HG03342 (cell line): ENCODE data around the gene VIPR2.
"Not testable (repeated sequence)": the region's sequence is repeated elsewhere in the genome, so short reads cannot be mapped to it uniquely, and the experiment has no call there.

Experiments
- ATAC-seq: cut with Tn5 transposase; IDR thresholded peaks from one replicate; pipeline ENCODE4 v1.9.1; 2021; ENCODE audit warnings: mild to moderate bottlenecking, moderate library complexity; ENCODE audit not compliant: unreplicated experiment

Gene VIPR2

DNA sequence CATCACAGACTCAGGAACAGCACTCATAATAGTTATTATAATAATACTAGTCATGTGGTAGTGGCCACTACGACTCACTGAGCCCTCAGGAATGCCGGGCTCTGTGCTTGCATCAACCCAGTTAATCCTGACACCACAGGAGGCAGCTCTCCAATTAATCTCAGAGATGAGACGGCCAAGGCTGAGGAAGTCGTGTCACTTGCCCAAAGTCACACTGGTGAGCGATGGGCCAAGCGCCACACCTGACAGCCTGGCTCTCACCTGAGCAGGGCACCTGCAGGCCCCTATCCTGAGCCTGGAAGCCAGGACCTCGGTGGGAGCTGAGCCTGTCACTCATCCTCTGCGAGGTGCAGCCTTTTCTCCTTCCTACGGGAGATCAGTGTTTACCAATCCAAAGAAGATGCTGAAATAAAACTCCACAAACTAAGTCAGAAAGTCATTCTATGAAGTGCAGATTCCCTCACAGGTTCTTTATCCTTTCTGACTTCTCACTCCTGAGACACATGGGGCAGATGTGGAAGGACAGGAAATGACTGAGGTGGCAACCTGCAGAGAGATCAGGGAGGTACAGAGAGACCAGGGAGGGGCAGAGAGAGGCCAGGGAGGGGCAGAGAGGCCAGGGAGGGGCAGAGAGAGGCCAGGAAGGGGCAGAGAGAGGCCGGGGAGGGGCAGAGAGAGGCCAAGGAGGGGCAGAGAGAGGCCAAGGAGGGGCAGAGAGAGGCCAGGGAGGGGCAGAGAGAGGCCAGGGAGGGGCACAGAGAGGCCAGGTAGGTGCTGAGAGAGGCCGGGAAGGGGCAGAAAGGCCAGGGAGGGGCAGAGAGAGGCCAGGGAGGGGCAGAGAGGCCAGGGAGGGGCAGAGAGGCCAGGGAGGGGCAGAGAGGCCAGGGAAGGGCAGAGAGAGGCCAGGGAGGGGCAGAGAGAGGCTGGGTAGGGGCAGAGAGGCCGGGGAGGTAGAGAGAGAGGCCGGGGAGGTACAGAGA, 38.5 kb downstream of the VIPR2 start:
- no peak for ATAC-seq

DNA sequence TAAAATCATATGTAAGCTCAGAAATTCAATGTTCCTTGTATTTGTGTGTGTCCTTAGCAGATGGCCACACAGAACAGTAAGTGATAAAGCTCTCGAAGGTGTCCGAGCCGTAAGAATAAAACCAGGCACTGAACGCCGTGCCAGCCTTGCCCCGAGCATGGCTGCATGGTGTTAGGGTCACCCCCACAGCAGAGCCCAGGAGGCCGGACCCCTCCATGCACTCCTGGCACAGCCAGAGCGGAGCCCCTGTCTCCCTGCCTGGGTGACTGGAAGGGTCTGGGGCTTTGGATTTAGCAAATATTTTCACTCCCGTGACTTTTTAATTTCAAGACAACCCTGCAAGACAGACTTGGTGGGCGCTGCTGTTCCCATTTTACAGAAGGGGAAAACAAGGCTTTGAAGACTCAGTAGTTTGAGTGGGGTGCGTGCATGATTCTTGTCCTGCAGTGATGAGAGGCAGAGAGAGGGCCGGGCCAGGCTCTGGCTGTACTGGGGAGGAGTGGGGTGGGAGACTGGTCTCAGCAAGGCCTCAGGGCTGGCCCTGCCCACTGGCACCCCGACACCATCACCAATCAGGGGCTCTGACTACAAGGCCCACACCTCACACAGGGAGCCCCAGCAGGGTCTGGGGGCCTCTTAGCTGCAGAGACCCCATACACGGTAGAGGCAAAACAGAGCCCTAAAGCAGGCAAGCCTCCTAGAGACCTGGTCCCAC, 39.4 kb downstream of the VIPR2 start:
- no peak for ATAC-seq

- no peak for ATAC-seq
Observed at GRCh38 chr7:159104188-159104920, 40.3 kb downstream of the VIPR2 start.

DNA sequence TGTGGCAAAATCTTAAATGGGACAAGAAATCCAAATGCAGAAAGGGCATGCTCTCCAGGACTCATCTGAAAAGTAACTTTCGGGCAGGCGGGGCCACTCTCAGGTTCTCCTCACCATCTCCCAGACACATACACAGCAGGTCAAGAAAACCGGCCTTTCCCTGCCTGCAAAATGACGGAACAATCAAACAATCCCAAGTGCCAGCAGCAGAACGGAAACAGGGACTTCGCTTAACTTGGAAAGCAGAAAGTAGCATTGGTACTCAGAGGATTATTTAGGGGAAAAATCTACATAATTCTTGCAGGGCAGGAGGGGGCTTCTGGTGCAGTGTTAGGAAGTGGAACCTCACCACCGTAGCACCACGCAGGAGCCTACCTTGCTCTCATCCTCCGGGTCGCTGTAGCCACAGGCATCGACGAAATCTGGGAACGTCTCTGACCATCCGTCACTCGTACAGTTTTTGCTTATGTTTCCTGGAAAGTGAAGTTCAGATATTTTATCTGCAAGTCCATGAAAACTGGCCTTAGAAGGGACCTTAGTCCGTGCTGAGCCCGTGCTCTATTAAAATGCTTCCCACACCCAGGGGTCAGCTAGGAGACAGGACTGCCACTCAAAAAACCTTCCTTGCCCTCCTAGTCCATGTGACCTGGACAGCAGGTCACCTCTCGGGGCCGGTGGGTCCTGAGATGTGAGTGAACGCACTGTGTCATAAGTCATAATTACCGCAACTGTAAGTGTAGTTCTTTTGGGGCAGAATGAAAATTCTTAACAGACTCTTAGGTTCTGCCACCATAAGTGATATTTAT, 41.1 kb downstream of the VIPR2 start:
- no peak for ATAC-seq

GRCh38 chr7:159102681-159103381, 41.8 kb downstream of the VIPR2 start:
- ATAC-seq, result no peak

GRCh38 chr7:159101661-159102091, 43.0 kb downstream of the VIPR2 start:
- not testable (repeated sequence) for ATAC-seq

DNA sequence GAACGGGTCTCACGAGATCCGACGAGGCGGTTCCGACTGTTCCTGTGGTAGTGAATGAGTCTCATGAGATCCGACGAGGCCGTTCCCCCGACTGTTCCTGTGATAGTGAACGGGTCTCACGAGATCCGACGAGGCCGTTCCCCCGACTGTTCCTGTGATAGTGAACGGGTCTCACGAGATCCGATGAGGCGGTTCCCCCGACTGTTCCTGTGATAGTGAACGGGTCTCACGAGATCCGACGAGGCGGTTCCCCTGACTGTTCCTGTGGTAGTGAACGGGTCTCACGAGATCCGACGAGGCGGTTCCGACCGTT, 43.6 kb downstream of the VIPR2 start:
- not testable (repeated sequence) for ATAC-seq

GRCh38 chr7:159100281-159101082, 44.2 kb downstream of the VIPR2 start:
- not testable (repeated sequence) for ATAC-seq

GRCh38 chr7:159099711-159100231, 44.9 kb downstream of the VIPR2 start:
- no peak for ATAC-seq

DNA sequence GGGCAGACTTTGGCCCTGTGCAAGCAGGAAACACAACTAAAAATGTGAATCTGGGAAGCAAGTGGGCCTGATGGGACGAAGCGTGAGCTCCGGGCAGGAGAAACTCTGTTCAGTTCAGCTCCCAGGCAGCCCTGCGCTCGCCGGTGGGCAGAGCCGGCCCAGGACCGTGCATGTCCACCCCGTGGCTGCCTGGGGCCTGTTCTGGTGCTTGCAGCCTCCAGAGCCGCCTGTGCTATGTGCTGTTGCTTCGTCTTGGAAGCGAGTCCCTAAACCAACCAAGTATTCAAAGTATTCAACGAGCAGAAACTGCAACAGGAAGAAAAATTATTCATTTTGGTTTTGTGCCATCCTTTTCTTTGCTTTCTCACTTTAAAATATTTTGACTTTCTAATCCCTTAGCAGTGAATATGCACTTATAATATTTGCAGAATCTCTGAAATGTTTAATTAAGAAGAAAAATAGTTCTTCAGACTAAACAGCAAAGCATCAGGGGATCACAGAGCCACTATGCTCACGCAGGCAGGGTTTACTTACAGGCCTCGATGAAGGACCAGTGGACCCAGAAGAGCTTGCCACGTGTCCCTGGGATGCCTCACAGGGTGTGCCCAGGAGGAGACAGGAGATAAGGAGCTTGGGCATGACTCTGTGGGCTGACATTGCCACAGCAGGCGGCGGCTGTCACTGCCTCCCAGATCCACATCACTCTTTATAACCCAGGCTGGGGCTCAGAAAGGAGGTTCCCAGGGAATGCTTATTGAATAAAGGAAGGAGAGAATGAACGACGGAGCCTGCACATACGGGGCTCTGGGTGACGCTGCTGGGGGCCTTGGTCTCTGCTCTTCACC, 45.6 kb downstream of the VIPR2 start:
- no peak for ATAC-seq

- ATAC-seq, result no peak
Observed at GRCh38 chr7:159098424-159098786, 46.3 kb downstream of the VIPR2 start.

DNA sequence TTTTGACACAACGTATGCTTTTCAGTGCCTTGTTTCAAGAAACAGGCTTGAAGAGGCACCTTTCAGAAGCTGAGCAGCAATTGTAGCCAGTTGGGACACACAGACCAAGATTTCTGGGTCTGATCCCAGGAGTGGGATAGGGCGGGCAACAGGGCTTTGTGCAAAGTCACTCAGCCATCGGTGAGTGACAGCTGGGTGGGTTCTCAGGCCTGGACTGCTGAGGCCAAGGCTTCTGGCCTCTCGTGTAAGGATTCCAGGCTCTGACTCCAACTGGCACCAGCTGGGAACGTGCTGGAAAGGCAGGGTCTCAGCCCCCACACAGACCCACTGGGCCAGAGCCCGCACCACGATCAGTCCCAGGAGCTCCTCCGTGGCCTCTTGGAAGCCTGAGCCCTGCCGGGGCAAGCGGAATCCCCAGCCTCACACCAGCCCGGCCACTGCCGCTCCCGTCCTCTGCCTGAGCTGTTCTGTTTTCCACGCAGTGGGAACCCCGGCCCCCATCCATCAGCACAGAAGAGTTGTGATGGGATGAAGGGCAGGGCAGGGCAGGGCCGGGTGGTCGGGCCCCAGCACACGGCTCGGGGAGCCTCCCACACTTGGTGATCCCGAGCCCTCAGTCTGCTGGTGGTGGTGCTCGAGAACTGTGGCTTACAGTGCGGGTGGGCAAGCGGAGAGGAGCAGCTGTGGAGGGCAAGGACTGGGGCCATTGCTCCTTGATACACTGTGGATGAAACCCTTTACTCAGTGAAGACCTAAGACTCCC, 46.8 kb downstream of the VIPR2 start:
- no peak for ATAC-seq

DNA sequence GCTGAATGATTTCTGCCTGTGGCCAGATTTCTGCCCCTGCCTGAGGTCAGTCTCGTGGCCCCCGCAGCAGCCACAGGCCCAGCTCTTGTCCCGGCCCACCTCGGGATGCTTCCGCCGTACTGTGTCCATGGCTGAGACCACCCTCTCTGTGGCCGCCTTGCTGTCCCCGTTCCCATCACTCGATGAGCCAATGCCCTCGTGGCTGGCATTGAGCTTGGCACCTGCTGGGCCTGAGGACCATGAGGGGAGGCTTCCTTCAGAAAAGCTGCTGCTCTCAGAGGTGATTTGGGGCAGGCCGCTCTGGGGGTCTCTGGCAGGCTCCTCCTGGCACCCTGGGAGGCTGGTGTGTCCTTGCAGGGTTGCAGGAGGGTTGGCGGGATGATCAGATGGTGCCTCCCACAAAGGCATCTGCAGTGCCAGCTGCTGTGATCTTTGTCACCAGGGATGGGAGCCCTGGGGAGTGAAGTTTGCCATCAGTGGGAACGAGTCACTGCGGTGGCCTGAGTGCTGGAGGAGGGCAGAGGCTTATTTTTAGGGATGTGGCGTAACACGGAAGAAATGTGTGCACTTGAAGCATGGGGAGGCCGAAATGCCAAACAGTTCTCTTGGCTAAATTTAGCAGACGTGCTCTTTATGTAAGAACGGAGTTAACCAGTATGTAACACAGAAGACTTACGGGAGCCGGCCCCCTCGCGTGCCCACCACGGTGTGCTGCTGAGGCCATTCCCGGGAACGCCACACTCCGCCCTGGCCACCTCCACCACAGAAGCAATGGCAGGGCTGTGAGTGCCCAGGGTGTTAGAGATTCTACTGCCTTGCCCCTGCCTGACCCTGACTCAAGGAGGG, 47.7 kb downstream of the VIPR2 start:
- no peak for ATAC-seq

- no peak for ATAC-seq
Observed at GRCh38 chr7:159095979-159096411, 48.7 kb downstream of the VIPR2 start.

DNA sequence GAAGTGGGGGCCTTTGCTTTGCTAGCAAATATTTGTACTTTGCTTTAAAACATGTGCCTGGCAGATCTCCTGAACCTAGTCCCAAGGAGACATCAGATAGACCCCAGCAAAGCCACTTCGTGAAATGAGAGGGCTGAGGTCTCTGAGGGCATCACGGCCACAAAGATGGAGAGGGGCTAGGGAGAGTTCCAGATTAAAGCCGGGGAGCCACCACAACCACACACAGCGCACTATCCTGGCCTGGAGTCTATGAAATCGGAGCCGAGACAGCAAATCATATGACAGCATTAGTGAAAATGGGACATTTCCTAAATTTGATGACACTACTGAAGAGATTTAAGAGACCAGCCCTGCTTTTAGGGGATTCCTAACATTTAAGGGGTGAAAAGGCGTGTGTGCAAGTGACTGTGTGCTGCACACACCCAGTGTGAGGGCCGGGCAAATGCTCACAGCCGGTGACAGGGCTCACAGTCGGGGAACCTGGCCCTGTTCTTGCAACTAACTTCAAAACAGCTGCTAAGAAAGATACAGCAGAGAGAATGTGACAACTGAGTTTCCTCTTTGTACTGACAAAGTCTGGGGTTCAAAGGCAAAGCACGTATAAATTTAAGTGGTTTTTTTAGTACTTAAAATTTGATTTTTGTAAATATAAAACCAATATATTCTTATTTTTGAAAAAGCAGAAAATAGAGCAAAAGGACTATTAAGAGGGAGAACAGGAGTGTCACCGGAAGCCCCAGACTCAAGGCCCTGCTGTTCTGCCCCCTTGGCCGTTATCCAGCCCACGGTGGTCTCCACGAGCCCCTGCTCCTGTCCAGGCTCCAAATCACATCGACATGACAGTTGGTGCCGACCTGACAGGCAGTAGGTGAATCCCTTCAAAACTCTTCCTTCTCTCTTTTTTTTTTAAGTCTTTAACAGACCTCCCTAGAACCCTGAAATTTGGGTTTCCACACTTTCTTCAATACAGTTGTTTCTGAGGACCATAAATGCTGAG, 49.5 kb downstream of the VIPR2 start:
- ATAC-seq, result no peak
